Muscle of back (tissue), 11 donors: ENCODE data around the gene ACOXL. TPM values are rescaled to one million over a fixed set of nuclear protein-coding genes. Genes with fewer than 3 reads are reported as not detected.

ENCODE experiments used
- DNase-seq, 3 donors: peaks; one replicate each; pipeline versions ENCODE4 v3.0.0 to v3.0.0-alpha.2; 2013
- polyA plus RNA-seq, 10 donors: library from polyadenylated mRNA; unstranded; fragments of 120-200 nt; gene quantifications; one replicate each; pipeline ENCODE4 v1.2.1, GENCODE V29; 2013; ENCODE audit not compliant: insufficient read length in 10 of 10

ACOXL gene
- polyA plus RNA-seq, 10 donors, result 0.09 to 0.53 (median 0.18) TPM

- DNase-seq, result no peak
Measured at GRCh38 chr2:110827511-110827910, 95.1 kb downstream of the ACOXL start.

DNA sequence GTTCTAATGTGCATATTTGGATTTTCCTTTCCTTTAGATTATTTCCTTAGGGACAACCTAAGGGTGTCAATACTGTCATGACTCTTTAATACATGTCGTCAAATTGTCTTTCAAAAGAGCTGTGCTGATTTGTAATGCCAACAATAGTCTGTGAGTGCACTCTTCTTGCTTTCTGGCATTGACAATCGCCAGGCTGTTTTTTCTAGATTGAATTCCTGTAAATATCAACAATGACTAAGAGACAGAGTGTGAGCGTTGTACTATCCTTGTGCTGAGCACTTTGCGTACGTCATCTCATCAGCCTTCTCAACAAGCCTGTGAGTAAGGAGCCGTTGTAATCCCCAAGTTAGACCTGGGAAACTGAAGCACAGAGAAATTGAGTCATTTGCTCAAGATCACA is 96.0 kb downstream of the ACOXL start:
- DNase-seq, result no peak

- no peak for DNase-seq
Measured at GRCh38 chr2:110829413-110830146, 97.2 kb downstream of the ACOXL start.

DNA sequence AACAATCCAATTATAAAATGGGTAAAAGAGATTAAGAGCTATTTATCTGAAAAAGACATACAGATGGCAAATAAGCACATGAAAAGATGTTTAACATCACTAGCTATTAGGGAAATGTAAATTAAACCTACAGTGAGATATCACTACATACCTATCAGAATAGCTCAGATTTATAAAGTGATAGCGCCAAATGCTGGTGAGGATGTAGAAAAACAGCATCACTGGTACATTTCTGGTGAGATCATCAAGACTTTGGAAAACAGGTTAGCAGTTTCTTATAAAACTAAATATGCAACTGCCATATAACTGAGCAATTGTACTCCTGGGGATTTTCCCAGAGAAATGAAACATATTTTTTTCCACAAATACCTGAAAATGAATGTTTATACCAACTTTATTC is 100.4 kb downstream of the ACOXL start:
- DNase-seq, result no peak

DNA sequence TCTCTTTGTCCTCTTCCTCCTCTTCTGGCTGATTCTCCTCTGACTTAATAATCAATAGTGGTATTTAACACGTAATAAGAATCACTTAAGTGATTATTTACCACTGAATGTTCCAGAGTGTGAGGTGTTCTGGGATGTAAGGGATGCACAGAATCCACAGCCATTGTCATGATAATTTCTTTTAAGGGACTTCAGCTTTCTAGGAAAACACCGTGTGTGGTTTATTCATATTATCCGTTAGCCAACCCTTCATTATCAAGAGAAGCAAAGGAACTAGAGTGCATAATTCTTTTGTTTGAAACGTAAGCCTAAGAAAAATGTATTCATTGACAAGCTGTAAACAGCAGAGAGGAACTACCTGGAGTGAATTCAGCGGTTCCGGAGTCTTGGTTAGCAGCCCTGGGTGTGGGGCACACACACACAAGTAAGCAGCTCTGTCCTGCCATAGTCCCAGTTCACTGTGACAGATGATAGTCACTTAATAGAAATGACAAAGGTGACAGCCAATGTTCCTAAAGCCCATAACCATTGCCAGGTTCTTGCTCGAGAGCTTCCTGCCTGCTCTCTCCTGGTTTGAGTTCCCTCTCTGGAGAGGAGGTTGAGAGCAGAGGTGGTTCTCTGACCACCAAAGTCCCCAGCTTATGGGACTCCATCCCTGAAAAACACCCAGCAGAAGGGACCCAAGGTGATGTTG is 101.9 kb downstream of the ACOXL start:
- DNase-seq, result no peak

DNA sequence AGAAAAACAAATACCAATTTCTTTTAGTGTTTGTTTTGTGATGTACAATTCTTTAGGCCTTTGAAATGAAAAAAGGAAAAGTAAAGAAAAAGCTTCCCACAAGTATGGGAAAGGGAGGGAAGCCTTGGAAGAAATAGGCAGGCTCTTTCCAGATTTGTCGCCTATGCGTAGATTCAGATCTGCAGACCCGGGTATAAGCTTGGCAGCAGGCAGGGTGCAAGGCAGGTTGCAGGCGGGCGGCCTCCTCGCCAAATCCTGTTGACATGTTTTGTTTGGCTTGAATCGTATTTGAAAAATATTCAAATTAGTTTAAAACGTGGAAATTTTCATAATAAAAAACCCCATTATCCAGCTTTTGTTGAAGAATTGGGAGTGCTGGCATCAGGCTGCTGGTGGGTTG is 104.3 kb downstream of the ACOXL start:
- DNase-seq, result no peak

DNA sequence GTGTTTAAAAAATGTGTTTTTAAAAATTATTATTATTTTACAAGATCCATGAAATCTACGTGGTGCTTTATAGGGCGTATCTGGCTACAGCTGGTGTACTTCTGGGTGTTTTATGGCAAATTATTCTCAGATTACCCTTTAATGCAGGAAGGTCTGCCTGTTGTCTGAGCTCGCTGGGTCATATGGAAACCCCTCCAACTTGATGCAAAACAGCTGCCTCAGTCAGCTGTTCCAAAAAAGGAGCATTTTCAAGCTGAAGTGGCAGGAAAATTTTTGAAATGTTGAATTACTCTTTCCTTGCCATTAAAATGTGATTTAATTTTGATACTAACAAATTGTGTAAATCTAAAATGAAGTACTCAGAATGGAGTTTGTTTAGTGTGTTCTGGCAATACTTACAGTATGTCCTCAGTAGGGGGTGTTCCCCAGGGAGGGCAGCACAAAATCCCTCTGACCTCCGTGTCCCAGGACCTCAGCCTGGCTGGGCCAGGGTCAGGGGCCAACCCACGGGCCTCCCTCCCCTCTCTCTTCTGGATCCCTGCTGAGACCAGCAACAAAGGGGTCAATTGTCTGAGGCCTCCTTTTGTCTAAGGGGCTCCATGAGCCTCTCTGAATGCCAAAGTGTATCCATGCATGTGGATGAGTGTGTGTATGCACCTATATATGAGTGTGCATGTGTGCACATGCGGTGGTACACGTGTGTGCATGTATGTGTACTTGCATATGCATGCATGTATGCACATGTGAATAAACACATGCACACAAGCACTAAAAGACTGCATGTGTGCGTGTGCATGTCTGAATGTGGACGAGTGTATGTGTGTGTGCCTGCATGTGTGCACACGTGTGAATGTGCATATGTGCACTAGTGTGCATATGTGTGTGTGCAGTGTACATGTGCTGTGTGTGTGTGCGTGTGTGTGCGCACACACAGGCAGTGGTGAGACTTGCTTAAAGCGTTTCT is 105.4 kb downstream of the ACOXL start:
- DNase-seq, result peak; percentile 47 to 80 (median 69)

DNA sequence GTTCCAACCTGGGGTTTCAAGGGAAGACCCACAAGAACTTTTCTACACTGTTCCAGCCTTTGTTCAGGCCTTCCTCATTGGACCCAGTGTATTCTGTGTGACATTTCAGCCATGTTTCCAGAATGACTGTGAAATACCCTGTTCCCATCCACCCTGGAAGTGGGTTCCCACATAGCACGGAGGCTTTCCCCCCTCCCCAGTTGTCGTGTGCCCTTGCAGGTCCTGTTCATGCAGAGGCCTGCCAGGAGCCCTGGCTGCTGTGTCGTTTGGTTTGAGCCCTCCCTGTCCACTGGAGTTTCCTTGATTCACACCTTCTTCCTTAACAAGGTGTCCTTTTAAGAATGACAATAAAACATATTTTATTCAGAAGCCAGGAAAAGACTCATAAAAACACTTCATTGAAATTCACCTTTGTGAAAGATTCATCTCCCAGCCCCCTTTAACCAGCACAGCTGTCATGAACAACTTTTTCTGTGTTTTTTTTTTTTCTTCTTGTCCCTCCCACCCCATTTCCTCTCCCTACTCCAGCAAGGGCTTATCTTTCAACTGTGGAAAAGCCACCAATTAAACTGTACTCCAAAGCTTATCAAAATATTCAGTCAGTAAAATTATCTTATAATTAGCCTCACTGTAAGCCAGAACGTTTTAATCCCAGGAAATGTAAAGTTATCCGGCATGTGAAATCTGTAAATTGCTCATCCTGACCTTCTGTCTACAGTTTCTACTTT is 106.4 kb downstream of the ACOXL start:
- no peak for DNase-seq

- no peak for DNase-seq
Measured at GRCh38 chr2:110840508-110840907, 108.1 kb downstream of the ACOXL start.

- DNase-seq, result no peak
Measured at GRCh38 chr2:110842048-110842447, 109.7 kb downstream of the ACOXL start.

GRCh38 chr2:110843496-110843895 is 111.1 kb downstream of the ACOXL start:
- peak in 1 of 3 donors; percentile 30 for DNase-seq

DNA sequence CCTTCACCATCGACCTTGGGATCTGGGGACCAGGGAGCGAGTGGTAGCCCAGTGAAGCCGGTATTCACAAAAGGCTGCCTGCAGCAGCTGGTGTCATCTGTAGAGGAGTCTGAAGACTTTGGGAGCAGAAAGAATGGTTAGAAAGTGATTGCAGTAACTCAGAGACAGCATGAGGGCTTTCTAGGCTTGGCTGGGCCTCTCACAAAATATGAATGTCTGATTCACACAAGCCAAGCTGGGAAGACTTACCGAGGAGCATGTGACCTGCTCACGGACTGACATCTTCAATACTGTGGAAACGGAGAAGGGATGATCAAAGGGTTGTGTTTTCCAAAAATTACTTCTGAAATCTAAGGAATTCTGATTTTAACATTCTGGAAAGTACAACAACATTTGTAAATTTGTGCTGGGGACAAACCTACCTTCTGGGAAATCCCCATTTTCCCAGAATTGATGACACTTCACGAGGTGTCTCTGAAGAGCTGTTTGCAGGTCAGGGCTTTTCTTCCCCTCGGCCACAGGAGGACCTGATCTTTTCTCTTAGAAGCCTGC is 111.7 kb downstream of the ACOXL start:
- DNase-seq, result no peak

DNA sequence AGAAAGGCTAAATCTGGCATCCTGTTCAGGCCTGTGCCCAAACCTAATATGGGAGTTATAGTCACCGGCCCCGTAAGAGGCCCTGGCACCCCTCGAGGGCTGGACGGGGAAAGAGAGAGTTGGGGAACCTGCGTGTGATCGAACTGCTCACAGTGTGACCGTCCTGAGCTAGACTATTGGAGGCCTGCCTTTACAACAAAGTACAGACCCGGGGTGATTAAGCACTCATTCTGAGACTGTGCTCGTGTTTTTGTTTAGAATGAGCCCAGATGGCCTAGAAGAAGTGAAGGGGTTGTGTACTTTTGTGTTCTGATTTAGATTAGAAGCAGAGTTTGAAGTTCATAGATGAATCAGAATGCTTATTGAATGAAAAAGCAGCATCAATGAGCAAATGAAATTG is 115.3 kb downstream of the ACOXL start:
- DNase-seq, result no peak

DNA sequence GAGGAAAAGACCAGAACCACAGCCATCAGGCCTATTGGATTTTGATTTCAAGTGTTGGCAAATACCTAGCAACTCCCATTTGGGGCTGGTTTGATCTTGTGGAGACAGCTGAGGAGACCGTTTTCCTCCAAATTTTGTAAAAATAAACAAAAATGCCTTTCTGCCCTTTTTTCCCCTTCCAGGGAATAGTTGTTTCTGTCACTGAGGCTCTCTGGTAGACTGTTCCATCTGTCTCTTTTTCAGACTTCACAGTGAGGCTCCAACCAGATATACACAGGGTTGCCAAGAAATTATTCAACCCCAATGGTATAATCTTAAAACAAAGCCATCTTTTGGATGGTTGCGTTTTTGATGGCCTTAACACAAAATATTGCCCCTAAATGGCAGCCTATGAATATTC is 115.7 kb downstream of the ACOXL start:
- DNase-seq, result no peak

- no peak for DNase-seq
Measured at GRCh38 chr2:110848519-110849030, 116.2 kb downstream of the ACOXL start.

DNA sequence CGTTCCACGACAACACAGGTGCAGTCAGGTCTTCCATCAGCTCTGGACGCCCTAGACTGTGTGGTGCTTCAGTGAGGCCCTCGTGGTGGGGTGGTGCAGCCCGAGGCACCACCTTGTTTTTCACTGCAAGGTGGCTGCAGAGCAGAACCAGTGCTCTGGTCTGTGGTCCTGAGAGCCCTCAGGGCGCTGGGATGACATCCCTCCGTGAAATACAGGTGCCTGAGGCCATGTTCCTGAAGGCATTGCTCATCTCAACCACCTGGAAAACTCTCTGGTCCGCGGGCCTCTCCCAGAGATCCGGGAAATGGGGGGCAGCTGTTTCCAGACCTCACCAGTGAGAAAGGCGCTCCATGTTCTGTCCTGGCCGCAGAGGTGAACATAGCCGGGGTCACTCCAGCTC is 119.2 kb downstream of the ACOXL start:
- no peak for DNase-seq

GRCh38 chr2:110852051-110852450 is 119.7 kb downstream of the ACOXL start:
- DNase-seq, result no peak

GRCh38 chr2:110852541-110853263 is 120.3 kb downstream of the ACOXL start:
- no peak for DNase-seq

- DNase-seq, result no peak
Measured at GRCh38 chr2:110853516-110853915, 121.1 kb downstream of the ACOXL start.

DNA sequence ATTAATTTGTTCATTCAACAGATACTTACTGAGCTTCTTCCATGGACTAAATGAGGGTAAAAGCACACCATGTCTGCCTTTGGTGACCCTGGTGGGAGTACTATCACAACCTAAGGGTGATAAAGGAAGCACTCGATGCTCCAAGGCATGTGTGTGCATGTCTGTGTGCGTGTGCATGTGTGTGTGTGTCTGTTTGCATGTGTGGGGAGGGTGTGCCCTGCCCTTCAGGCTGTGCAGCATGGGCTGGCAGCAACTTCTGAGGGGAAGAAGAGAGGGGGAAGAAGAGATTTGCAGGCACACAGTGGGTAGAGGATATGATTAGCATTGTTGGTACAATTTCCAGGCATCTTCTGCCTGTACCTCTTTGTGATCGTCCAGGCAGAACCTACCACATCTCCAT is 121.6 kb downstream of the ACOXL start:
- DNase-seq, result no peak
